Prostate gland (tissue), 2 donors: Measurements from ENCODE around the gene PARP16.

ENCODE experiments used
- CTCF ChIP-seq, 4 experiments: fragments of 200-600 bp in 2 of 4; fragments of 450-650 bp in 2 of 4; sonication (generic) in 2 of 4; IDR thresholded peaks; 1 replicate in 3 of 4; 2 replicates in 1 of 4; pipeline ENCODE4 v1.5.1; 2016 to 2019; ENCODE audit warnings: antibody characterized with exemption in 4 of 4, mild to moderate bottlenecking in 2 of 4, moderate library complexity in 2 of 4
- POLR2A ChIP-seq: fragments of 450-650 bp; IDR thresholded peaks from one replicate; pipeline ENCODE4 v1.6.1; 2016; ENCODE audit warnings: antibody characterized with exemption, mild to moderate bottlenecking
- POLR2AphosphoS5 ChIP-seq: sonication (generic); formaldehyde crosslinking; IDR thresholded peaks from one replicate; pipeline ENCODE4 v1.6.1; 2017; ENCODE audit warnings: antibody characterized with exemption

DNA sequence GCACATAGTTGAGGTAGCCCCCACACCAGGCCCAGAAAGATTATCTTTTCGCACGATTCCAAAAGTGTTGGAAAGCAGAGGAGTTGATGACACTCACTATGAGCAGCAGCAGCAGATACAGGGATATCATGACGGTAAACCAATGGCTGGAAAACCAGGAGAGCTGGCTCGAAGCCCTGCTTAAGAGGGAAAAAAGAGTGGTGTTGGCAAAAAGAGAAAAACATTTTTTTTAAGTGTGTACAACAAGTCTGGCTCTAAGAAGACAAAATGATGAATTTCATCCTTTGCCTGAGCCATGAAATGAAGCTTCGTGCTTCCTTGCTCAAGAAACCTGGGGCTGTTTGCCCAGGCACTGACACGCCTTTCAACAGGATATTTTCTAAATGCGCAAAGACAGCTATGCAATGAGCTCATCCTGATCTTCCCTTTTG, 27.3 kb downstream of the PARP16 start:
- no peak for TF ChIP-seq CTCF (IDR thresholded peaks at IDR 0.05)
- no peak for TF ChIP-seq POLR2A
- TF ChIP-seq POLR2AphosphoS5 = no peak
